Pulmonary artery endothelial cell (primary cell): ENCODE results near the gene NT5DC1. TPM values are rescaled to one million over a fixed set of nuclear protein-coding genes. Genes with fewer than 3 reads are reported as not detected.

Source experiments
- DNase-seq: peaks from one replicate; pipeline ENCODE4 v3.0.0-alpha.2; 2011; ENCODE audit warnings: low read depth, low spot score
- total RNA-seq: library from RNA; depleted of rRNA; stranded (reverse); fragments of >200 nt; gene quantifications from 2 replicates; pipeline ENCODE4 v1.2.3, GENCODE V29; 2014

Gene NT5DC1
- total RNA-seq, 1 donor from 2014 or later = 9.5 TPM

DNA sequence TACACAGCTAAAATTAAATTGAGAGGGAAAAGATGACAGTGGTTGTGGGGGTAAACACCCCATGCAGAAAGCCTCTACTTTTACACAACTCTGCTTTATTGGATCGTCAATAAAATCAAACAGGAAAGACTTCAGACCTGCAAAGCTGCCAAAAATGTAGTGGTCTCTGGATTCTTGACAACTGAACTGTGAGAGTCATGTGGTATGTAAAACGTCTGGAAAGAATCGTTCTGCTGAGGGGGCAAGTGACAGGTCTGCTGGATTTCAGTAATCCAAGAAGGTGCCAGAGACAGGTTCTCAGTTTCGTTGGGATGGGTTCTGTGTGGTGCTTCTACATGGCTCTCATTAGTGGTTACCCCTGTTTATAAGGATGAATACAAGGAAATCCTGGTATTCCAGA lies 89.9 kb downstream of the NT5DC1 start:
- DNase-seq = no peak

DNA sequence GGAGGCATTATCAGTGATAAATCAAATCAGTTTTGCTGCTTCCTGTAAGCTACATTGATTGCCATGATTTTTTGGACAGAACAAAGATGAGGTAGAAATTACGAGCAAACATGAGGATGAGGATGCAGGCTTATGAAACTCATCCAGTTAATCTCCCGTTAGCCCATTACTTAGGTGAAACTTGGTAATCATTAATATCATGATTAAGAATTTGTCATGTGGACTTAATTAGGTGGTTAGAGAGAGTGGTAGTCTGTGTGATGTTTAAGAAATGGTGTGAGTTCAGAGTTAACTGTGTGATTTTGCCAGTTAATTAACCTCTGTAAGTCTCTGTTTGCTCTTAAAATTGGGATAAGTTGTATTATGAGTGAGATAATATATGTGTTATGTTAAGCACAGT lies 91.2 kb downstream of the NT5DC1 start:
- no peak for DNase-seq

DNA sequence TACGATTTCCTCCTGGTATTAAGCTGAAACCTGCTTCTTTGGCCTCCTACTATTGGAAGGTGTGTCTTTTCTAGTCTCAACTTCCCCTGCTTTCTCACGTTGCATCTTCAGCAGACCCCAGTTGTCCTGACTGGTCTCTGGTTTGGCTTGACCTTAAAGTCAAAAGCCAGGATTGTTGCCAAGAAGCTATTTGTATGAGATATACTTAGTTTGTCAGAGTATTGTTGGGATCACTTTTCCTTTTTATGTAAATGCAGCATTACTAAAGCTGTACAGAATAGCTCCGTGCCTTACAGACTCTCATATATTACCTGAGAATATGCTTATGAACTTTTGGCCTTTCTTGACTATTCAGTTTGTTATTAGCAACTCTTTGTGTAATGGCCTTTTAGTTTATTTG lies 92.1 kb downstream of the NT5DC1 start:
- DNase-seq = no peak

DNA sequence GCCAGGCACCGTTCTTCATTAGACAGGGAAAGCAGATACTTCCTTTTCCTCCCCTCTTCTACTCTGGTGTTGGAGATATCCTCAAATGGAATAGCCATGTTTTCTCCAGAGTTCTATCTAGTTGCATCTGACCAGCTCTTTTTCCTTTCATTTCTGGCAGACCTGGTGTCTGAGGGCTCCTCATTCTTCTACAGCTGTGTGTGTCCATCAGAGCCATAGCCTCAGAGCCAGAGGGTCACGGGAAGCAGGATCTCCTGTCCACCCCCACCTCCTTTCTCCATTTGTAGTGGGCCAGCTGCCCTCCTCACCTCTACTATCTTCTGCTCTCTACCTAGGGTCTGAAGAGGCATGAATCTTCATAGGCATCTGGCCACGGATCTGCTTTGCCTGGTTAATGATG lies 96.2 kb downstream of the NT5DC1 start:
- no peak for DNase-seq

DNA sequence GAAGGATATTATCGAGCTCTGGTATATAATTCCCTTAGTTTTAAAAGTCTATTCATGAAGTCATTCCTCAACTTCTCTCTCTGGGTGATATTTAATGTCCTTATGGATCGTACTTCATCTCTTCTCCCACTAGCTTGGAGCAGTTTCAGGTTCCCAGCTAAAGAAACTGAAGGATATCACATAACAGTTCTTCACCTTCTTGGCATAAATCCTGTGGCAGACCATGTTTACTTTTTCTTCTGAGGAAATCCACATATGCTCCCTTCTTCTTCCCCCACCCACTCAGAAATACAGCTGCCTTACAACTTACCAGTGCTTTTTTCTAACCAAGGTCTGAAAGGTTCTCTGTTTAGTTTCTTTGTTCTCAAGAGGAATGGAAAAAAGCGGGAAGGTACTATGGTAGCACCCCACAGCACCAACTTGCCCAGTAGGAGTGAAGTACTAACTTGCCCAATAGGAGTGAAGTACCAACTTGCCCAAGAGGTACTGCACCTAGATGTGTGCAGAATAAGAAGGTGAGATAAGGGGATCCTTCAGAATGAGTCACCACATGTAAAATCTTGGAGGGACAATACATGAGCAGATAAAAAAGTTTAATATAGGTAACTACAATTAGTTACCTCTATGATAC lies 100.1 kb downstream of the NT5DC1 start:
- DNase-seq = no peak

DNA sequence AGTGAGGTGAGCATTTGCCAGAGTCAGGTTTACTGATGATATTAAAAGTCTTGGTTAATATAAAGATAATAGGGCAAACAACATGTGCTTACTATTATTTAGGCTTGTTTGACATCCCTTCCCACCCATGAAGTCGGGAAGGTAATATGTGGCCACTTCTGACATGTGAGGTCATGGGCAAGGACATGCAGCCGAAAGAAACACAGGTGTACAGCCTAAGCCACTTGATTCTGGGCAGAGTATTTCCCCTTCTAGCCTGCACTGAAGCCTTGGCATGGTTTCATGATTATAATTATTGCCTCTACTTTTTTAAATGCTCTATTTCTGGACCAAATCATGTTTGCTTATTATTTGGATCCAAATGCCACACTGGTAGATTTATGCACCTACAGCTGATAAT lies 100.9 kb downstream of the NT5DC1 start:
- DNase-seq = no peak

DNA sequence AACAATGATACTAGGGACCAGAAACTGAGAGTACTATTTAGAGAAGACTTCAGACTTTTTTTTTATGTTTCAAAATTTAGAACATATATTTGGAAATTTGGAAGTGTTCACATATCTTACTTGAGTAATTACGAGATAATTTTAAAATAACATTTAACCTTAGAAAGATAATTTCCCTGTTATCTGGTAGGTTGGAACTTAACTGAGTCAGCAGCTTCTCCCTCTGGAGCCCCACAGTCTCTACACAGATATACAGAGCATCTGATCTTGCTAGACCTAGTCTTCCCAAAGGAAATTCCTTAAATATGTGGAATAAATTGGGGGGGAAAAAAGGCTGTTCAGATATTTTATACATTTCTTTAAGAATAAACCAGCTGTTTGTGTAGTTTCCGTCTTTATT lies 104.6 kb downstream of the NT5DC1 start:
- DNase-seq = no peak

DNA sequence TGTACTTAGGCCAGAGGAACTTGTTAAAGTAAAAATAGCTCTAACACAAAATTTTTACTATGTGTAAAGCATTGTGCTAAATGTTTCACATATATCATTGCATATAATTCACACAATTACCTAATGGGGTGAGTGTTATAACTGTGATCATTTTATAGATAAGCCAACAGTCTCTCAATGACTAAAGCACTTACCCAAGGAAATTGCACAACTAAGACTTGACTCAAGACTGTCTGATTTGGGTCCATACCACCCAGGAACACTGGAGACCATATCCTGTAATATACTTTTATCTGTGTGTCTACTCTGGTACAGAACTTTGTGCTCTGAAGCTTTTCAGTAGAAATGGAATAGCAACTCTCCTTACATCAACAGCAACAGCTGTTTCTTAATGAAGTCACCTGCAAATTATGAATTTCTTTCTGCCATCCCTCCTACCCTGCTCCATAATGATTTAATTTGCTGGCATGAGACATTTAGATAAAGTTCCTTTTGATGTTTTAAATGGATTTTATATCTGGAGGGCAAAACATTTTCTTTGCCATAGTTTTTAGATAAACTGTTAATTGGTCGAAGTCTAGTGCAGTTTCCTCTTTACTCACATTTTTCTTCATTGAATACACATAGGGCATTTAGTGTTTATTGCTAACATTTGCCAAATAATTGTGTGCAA lies 105.7 kb downstream of the NT5DC1 start:
- no peak for DNase-seq

DNA sequence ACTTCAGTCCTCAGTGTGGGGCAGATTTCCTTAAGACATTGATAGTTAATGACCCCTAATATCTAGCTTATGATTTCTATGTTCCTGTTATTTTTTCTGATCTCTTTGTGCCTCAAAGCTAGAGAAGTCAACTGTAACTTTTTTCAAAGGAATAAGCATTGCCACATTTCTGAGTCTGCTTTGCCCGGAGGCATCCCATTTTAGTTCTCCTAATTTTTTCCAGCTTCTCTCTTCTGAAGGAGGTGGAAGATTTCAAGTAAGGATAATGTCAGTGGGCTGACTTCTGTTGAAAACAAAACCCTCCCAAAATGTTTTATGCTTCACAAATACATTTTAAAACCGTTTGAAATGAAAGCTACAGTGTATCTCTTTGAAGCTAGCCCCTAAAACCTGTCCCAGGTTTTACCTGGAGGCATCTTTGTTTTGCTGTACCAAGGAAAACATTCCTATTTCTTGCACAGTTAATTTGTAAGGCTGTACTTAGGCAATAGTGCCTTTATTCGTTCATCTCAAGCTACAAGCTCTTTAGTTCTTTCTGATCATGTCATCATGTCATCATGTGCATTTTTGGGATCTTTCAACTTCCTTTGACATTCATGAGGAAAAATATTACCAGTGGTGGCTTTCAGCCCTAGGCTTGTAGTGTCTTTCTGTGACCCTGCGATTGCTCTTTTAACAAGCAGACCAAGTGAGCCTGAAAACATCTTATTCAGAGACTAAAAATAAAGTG lies 107.6 kb downstream of the NT5DC1 start:
- no peak for DNase-seq

DNA sequence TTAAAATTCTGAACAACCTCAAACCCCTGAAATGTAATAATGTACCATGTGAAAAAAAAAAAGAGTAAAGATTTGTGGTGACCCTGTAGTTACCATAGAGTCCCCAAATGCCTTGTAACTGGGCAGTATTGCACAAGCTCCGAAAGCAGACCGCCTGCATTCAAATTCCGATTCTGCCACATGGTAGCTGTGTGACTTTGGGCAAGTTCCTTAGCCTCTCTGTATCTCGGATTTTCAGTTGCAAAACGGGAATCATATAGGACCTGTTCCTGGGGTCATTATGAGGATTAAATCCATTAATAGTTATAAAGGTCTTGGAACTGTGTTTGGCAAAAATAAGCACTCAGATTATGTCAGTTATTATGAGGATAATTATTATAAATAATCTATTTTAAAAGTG lies 109.7 kb downstream of the NT5DC1 start:
- DNase-seq = no peak

DNA sequence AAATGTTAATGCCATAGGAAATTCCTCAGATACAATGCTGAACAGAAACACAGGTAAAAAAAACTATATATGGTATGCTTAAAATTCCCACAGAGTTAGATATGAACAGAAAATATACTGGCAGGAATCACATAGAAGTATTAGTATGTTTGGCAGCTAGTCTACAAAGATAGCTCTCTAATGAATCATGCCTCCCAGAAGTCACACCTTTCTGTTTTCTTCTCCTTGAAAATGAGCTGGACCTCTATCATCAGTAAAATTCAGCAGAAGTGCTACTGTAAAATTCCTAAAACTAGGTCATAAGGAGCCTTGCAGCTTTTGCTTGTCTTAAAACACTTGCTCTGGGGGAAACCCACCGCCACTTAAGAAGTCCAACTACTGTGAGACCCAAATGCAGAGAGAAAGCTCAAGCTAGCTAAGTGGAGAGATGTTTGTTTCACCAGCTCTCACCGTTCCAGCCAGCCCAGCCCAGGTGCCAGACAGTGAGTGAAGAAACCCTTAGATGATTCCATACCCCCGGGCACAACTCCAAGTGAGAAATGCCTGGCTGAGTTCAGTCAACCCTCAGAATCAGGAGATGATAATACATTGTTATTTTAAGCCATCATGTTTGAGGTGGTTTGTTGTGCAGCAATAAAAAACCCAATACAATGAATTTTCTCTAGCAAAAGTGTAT lies 110.2 kb downstream of the NT5DC1 start:
- DNase-seq = no peak

DNA sequence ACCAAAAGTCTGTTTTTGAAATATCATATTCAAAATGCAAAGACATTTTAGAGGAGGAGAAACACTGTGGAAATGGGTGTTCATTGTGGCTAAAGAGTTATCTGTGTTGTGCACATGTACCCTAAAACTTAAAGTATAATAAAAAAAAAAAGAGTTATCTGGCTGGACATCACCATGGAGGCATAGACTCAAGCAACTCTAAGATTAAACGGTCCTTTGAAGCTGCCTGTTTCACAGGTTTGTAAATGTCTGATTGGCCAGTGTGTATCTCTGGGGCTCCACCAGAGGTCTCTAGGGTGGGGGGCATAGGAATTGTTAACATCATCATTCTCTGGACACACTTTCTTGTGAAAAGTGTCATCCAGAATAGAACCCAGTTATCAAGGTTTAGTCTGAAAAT lies 114.0 kb downstream of the NT5DC1 start:
- no peak for DNase-seq

DNA sequence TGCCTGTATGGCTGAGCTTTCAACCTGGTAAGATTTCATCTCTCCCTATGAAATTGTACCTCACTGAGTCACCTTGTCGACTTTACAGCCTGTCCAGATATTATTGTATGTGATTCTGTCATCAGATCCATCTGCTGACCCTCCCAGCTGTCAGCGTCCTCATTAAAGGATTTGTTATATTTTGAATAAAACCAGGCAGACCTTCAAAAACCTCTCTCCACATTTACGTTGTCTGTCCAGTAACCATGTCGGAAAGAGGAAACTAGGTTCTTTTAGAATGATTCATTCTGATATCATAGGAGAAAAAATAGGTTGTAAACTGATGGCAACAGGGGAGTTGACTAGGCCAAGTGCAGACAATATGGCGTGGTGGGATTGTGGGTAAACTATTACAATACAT lies 114.8 kb downstream of the NT5DC1 start:
- DNase-seq = no peak

DNA sequence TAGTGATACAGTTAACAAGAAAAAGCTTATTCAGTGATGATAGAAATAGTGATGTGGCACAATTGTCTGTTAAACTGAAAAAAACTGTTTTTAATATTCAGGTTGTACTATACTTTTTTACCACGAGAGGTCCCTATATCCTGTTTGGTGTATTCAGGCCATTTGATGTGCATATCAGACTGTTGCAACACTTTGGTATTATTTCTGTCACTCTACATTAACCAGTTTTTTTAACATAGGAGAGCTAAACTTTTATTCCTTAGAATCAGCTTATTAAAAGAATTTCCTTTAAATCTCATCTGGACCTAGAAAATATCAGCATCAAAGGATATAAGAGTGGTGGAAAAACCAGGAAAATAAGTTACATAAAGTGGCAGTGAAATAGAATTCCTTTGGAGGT lies 116.4 kb downstream of the NT5DC1 start:
- DNase-seq = no peak

DNA sequence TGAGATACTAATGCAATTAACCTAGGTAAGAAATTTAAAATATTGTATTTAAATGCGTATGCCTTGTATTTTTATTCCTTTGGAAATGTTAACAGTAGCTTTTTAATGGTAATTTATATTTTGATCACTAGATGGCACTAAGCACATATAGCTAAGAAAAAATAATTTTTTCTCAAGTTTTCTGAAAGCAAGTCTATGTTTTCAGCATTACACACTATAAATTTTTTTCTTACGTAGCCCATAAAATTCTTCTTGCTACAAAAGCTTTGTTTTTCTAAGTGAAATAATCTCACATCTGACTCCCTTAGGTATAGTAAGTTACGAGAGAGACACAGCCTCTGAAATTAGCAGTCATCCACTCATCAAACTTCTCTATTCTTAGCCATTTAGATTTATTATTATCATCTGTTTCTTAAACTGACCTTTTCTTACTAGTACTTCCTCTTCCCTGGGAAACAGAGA lies 117.5 kb downstream of the NT5DC1 start:
- DNase-seq = no peak

DNA sequence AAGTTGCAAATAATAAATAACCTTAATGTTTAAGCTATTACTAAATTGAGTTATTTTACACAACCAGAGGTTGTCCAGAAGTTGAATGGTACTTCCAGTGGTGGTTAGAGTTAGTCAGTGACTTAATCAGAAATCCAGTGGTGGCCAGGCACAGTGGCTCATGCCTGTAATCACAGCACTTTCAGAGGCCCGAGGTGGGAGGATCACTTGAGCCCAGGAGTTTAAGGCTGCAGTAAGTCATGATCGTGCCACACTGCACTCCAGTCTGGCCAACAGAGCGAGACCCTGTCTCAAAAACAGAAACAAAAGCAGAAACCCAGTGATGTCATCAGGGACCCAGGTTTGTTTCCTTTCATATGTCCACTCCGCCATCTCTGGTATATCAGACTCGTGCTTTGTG lies 118.2 kb downstream of the NT5DC1 start:
- no peak for DNase-seq

DNA sequence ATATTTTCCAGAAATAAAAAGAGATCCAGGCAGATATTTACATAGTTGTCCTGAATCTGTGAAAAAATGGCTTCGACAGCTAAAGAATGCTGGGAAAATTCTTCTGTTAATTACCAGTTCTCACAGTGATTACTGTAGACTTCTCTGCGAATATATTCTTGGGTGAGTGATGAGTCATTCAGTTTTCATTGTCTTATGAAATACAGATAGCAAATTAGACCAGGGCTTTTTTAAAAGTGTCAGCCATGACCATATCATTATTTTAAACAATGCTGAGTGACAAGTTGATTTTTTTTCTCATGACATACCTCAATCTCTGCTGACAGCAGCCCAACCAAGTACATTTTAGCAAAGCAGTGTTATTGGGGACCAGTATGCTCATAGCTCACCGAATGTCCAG lies 120.4 kb downstream of the NT5DC1 start:
- DNase-seq = no peak

DNA sequence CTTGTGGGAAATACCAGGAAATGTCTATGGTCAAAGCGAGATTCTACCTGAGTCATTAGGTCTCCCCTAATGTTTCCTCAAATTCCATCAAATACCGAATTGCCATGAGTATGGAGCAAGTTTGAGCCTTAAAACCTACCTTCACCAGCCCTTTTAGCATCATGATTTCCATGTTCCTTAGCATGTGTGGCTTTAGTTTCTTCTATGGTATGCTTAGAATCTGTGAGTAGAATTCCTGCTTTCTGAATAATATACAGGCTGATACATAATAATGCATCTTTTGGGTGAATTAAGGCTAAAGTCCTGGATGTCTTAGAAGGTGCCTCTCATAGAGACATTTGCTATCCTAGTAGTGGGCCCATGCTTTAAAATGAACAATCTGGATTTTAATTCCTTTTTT lies 121.3 kb downstream of the NT5DC1 start:
- DNase-seq = no peak

DNA sequence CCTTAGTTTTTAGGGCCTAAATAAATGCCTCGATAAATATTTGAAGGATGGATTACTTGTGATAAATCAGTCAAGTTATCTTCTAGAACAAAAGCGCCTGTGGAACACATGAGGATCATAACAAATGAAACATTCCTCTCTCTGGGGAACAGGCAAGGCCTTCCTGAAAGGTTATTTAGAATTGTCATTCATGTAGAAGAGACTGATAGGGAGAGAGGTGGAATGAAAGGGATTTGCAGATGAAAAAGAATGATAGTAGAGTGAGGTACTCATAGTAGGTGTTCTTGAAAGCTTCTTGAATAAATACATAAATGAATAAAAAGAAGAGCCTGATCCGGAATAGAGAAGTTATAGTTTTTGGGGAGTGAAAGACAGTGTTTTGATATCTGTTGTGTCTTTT lies 122.7 kb downstream of the NT5DC1 start:
- DNase-seq = no peak

DNA sequence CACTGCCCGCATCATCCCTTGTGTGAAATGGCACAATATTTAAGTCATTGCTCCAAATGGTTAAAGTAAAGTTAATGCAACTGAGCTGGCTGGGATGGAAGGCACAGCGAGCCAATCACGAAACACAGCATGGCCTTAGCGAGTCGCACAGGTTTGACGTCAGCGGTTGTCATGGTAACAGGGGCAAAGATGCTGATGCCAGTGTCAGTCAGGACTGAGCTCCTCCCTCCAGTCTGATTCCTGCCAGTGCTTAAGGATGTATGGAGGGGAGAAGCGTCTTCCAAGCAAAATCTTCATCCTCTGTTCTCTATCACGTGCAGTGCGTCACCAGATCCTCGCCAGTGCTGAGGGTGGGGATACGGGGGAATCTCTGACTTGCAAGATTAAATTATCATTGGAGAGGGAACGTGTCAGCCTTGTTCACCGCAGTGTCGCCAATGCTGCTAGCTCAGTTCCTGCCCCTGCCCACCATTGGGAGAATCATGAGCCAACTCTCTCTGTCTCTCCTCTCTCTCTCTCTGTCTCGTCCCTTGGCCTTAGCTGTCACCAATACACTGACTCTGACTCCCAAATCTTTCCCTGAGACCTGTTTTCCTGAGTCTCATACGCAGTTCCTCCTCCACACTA lies 128.7 kb downstream of the NT5DC1 start:
- peak; percentile 67 for DNase-seq

DNA sequence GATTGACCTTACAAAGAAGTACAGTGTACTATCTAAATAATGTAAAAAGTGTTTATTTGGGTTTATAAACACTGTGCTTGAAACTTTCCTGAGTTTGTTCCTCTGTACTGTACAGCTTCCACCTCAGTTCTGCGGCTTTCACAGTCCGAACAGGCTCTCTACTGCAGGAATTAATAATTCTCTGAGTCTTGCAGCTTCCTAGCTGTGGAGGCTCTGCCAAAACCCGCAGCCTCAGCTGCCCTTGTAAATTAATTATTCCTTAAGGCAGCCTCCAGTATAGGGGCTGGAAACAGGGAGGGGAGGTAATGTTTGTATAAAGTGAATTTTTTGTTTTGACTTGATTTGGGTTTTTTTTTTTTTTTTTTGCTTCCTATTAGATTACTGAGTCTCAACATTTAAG lies 134.0 kb downstream of the NT5DC1 start:
- no peak for DNase-seq

DNA sequence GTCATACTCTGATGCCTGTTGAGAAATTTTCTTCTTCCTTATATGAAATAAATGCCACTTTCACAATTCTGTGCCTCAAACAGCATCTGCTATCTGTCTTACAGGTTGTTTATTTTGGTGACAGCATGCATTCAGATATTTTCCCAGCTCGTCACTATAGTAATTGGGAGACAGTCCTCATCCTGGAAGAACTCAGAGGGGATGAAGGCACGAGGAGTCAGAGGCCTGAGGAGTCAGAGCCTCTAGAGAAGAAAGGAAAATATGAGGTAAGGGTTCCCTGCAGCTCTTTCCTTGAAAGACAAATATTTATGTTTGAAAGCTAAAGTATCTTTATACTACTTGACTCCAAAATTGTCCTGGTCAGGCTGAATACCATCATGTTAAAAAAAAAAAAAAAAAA lies 137.4 kb downstream of the NT5DC1 start:
- no peak for DNase-seq
